ENCODE data around the gene BLID. TPM values are rescaled to one million over a fixed set of nuclear protein-coding genes. Genes with fewer than 3 reads are reported as not detected.

Gene BLID
- total RNA-seq, 1 experiment from 2014 or later = not detected

DNA sequence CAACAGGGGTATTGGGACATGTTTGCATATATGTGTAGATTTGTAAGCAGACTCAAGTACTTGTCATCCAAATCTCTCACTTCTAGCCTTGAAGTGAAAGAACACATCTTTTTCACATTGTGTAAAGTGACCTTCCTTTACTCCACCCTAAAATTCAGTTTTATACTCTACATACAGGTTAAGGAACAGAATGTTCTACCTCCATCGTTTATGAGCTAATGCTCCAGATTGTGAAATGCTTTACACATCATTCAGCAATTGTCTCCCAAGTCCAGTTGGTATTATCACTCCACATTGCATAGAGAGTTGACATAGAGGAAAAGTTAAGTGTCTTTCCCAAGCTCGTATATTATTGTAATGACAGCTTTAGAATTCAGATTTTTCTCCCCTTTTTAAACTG lies 46.1 kb upstream of the BLID start:
- H3K23ac ChIP-seq (ENCODE audit: insufficient read length, low read depth, low read length) = no peak overlapping the region
- no peaks in the 10 kb centered on the region for H3K9me3 ChIP-seq (ENCODE audit: control insufficient read depth, low read depth, low read length)
- H3K4me2 ChIP-seq (ENCODE audit: insufficient read depth, insufficient read length, low read length) = no peak overlapping the region
- H4K91ac ChIP-seq (ENCODE audit: insufficient read length, low read depth, low read length) = no peak overlapping the region
- no peak overlapping the region for H3K27ac Mint-ChIP-seq
- no peak overlapping the region for H3K14ac ChIP-seq (ENCODE audit: insufficient read depth, low read length)
- TF ChIP-seq, protein P1, sequence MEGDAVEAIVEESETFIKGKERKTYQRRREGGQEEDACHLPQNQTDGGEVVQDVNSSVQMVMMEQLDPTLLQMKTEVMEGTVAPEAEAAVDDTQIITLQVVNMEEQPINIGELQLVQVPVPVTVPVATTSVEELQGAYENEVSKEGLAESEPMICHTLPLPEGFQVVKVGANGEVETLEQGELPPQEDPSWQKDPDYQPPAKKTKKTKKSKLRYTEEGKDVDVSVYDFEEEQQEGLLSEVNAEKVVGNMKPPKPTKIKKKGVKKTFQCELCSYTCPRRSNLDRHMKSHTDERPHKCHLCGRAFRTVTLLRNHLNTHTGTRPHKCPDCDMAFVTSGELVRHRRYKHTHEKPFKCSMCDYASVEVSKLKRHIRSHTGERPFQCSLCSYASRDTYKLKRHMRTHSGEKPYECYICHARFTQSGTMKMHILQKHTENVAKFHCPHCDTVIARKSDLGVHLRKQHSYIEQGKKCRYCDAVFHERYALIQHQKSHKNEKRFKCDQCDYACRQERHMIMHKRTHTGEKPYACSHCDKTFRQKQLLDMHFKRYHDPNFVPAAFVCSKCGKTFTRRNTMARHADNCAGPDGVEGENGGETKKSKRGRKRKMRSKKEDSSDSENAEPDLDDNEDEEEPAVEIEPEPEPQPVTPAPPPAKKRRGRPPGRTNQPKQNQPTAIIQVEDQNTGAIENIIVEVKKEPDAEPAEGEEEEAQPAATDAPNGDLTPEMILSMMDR (conservative IDR thresholded peaks at IDR 0.05) = no peak
- H2BK120ac ChIP-seq (ENCODE audit: low read depth, low read length, poor library complexity, severe bottlenecking) = no peak overlapping the region
- no peaks in the 10 kb centered on the region for H3K4me1 ChIP-seq (ENCODE audit: insufficient read depth, low read length)
- DNase-seq = no peak
- H3K27me3 Mint-ChIP-seq (ENCODE audit: low read depth) = peaks cover 8% of the 10 kb centered on the region
- no peaks in the 10 kb centered on the region for H3K79me2 ChIP-seq (ENCODE audit: insufficient read depth, low read length)
- no peak overlapping the region for H2AFZ ChIP-seq (ENCODE audit: low read length)
- H2BK15ac ChIP-seq (ENCODE audit: low read depth, low read length) = no peak overlapping the region
- no peak overlapping the region for H4K5ac ChIP-seq (ENCODE audit: insufficient read length, low read depth, low read length)
- H3K18ac ChIP-seq (ENCODE audit: insufficient read length, low read depth, low read length) = no peak overlapping the region
- no peak overlapping the region for H3K4me3 Mint-ChIP-seq
- H3K4me1 Mint-ChIP-seq = peaks cover 8 to 31% of the 10 kb centered on the region in 2 experiments
- no peak overlapping the region for H3K9ac ChIP-seq (ENCODE audit: extremely low read depth, insufficient read length, low read length)
- no peaks in the 10 kb centered on the region for H4K20me1 ChIP-seq (ENCODE audit: control insufficient read depth, insufficient read depth, insufficient read length)
- no CpG with 5 or more reads among the region's 2 CpGs for whole genome bisulfite sequencing (ENCODE audit: extremely low coverage, insufficient read length, low lambda C conversion rate)
- no peaks in the 10 kb centered on the region for H3K79me1 ChIP-seq (ENCODE audit: insufficient read depth, low read depth, low read length, poor library complexity, severe bottlenecking)
- no peak overlapping the region for H3K56ac ChIP-seq (ENCODE audit: insufficient read length, low read depth, low read length)
- H3T11ph ChIP-seq (ENCODE audit: low read length) = no peak overlapping the region
- H3K23me2 ChIP-seq (ENCODE audit: insufficient read length, low read depth, low read length, poor library complexity, severe bottlenecking) = no peaks in the 10 kb centered on the region
- no peak overlapping the region for H2BK5ac ChIP-seq (ENCODE audit: insufficient read length, low read length)
- no peaks in the 10 kb centered on the region for H3K9me3 Mint-ChIP-seq
- no peak overlapping the region for H2AK5ac ChIP-seq (ENCODE audit: insufficient read length, low read length)
- no peak overlapping the region for H2BK20ac ChIP-seq (ENCODE audit: low read depth, low read length, poor library complexity, severe bottlenecking)
- H3K4ac ChIP-seq (ENCODE audit: low read depth, low read length) = no peak overlapping the region
- H4K8ac ChIP-seq (replicated peaks; ENCODE audit: insufficient read length, low read depth, low read length) = no peak overlapping the region
- H3K27ac ChIP-seq (ENCODE audit: insufficient read length, low read depth, low read length) = no peak overlapping the region
- H3K27me3 ChIP-seq (ENCODE audit: insufficient read depth, low read length) = no peaks in the 10 kb centered on the region
- H2BK12ac ChIP-seq (ENCODE audit: insufficient read length, low read depth, low read length) = no peak overlapping the region
- H3K36me3 Mint-ChIP-seq (ENCODE audit: insufficient read depth in 1 of 3, low read depth in 3 of 3) = no peaks in the 10 kb centered on the region
